GM18507 (cell line): ENCODE results near the gene ADIPOQ.
"Not testable (repeated sequence)": the region's sequence is repeated elsewhere in the genome, so short reads cannot be mapped to it uniquely, and the experiment has no call there.

Experiments used
- DNase-seq: peaks from one replicate; pipeline ENCODE4 v3.0.0; 2011; ENCODE audit warnings: low read depth; ENCODE audit not compliant: insufficient read length; ENCODE audit errors: extremely low spot score
- FAIRE-seq: peaks from 2 replicates; lab custom pipeline; 2011; peaks lifted over from hg19 to GRCh38; lab: Jason Lieb, UNC

ADIPOQ gene

GRCh38 chr3:186893071-186893470 is 50.6 kb downstream of the ADIPOQ start:
- DNase-seq, FAIRE-seq: not testable (repeated sequence)

DNA sequence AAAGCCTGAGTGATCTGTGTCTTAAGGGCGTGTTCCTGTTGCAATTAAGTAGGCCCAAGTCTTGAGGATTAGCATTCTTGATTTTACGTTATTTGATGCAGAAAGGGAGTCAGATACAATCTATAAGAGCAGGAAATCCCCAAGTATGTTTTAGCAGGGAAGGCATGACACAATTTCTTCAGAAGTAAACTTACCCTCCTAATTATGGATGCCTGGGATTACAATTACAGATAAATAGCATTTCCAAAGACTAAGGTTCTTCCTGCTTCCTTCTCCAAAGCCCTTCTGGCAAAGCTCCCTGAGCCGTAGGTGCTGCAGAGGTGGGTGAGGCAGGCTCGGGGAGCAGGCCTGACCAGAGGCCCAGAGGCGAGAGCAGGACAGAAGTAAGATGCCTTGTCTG is 52.9 kb downstream of the ADIPOQ start:
- FAIRE-seq = no peak
- no peak for DNase-seq

- FAIRE-seq (no peak), DNase-seq (no peak)
These were observed 53.5 kb downstream of the ADIPOQ start for GRCh38 chr3:186896006-186896405.

- no peak for DNase-seq
These were observed 54.4 kb downstream of the ADIPOQ start for GRCh38 chr3:186896875-186897274.

GRCh38 chr3:186901135-186901734 is 58.7 kb downstream of the ADIPOQ start:
- DNase-seq (no peak), FAIRE-seq (no peak)

More at GRCh38 chr3:186896875-186897274, 54.4 kb downstream of the ADIPOQ start:
- FAIRE-seq = no peak

DNA sequence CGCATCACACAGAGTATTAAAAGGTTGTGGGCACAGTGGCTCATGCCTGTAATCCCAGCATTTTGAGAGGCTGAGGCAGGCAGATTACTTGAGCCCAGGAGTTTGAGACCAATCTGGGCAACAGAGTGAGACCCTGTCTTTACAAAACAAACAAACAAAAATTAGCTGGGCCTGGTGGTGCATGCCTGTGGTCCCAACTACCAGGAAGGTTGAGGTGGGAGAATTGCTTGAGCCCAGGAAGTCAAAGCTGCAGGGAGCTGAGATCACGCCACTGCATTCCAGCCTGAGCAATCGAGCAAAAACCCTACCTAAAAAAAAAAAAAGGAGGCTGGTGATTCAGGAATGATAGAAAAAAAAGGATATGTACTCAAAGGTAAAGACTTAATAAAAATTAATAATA is 59.6 kb downstream of the ADIPOQ start:
- FAIRE-seq (no peak), DNase-seq (no peak)

GRCh38 chr3:186902713-186903112 is 60.2 kb downstream of the ADIPOQ start:
- FAIRE-seq (no peak), DNase-seq (no peak)

GRCh38 chr3:186903676-186904075 is 61.2 kb downstream of the ADIPOQ start:
- not testable (repeated sequence) for DNase-seq, FAIRE-seq

DNA sequence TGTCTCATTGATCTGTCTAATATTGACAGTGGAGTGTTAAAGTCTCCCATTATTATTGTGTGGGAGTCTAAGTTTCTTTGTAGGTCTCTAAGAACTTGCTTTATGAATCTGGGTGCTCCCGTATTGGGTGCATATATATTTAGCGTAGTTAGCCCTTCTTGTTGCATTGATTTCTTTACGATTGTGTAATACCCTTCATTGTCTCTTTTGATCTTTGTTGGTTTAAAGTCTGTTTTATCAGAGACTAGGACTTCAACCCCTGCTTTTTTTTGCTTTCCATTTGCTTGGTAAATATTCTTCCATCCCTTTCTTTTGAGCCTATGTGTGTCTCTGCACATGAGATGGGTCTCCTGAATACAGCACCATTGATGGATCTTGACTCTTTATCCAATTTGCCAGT is 64.6 kb downstream of the ADIPOQ start:
- not testable (repeated sequence) for FAIRE-seq

More for the DNA sequence above, 64.6 kb downstream of the ADIPOQ start:
- not testable (repeated sequence) for DNase-seq
